CD4-positive, alpha-beta T cell treated with Interleukin-17A for 4 hours (primary cell): ENCODE measurements around the gene OR2T8.

Experiments used
- DNase-seq: peaks from one replicate; pipeline ENCODE4 v3.0.0-alpha.2; 2020; ENCODE audit warnings: mixed read lengths

Gene OR2T8

GRCh38 chr1:247919952-247920351 is at the start of gene OR2T8:
TSS of gene OR2T8 (plus strand) at chr1:247920252. CDS start at chr1:247921018, 766 bp downstream.
- DNase-seq: no peak

GRCh38 chr1:247883346-247883745 is 36.7 kb upstream of the OR2T8 start:
- DNase-seq: no peak

GRCh38 chr1:247884797-247885413 is 35.1 kb upstream of the OR2T8 start:
- no peak for DNase-seq

GRCh38 chr1:247895163-247895637 is 24.9 kb upstream of the OR2T8 start, which contains the start of gene OR2W3:
TSS of gene OR2W3 (plus strand) at chr1:247895587. CDS start at chr1:247895587, 0 bp downstream.
- no peak for DNase-seq

GRCh38 chr1:247895976-247896375 is 24.1 kb upstream of the OR2T8 start:
- DNase-seq: no peak

GRCh38 chr1:247904122-247904521 is 15.9 kb upstream of the OR2T8 start:
- no peak for DNase-seq

- DNase-seq: no peak
Observed at GRCh38 chr1:247905181-247905580, 14.9 kb upstream of the OR2T8 start.

- no peak for DNase-seq
Observed at GRCh38 chr1:247905910-247906503, 14.0 kb upstream of the OR2T8 start.

GRCh38 chr1:247906504-247907047 is 13.5 kb upstream of the OR2T8 start:
- DNase-seq: no peak

GRCh38 chr1:247908766-247909165 is 11.3 kb upstream of the OR2T8 start:
- no peak for DNase-seq

GRCh38 chr1:247913786-247914185 is 6.3 kb upstream of the OR2T8 start:
- DNase-seq: no peak

- no peak for DNase-seq
Observed at GRCh38 chr1:247914941-247915662, 5.0 kb upstream of the OR2T8 start.

- DNase-seq: no peak
Observed at GRCh38 chr1:247923941-247924340, 3.9 kb downstream of the OR2T8 start.

- DNase-seq: no peak
Observed at GRCh38 chr1:247924868-247925267, 4.8 kb downstream of the OR2T8 start, which contains the start of gene OR2AJ1. TSS of gene OR2AJ1 (plus strand) at chr1:247924889. CDS start at chr1:247933769, 8,880 bp downstream.

- no peak for DNase-seq
Observed at GRCh38 chr1:247933989-247934388, 13.9 kb downstream of the OR2T8 start.

- no peak for DNase-seq
Observed at GRCh38 chr1:247935781-247936180, 15.7 kb downstream of the OR2T8 start.

GRCh38 chr1:247936415-247936814 is 16.4 kb downstream of the OR2T8 start:
- DNase-seq: no peak

- DNase-seq: peak; percentile 85
Observed at GRCh38 chr1:247936965-247937734, 17.1 kb downstream of the OR2T8 start.

GRCh38 chr1:247942624-247943023 is 22.6 kb downstream of the OR2T8 start:
- no peak for DNase-seq

GRCh38 chr1:247948558-247948957 is 28.5 kb downstream of the OR2T8 start, which contains the start of gene OR2L8:
TSS of gene OR2L8 (plus strand) at chr1:247948858. CDS start at chr1:247948858, 0 bp downstream.
- DNase-seq: no peak

GRCh38 chr1:247953408-247953807 is 33.4 kb downstream of the OR2T8 start:
- DNase-seq: no peak

- no peak for DNase-seq
Observed at GRCh38 chr1:247961791-247962190, 41.7 kb downstream of the OR2T8 start.
